ENCODE measurements around the gene VCX. TPM values are rescaled to one million over a fixed set of nuclear protein-coding genes. Genes with fewer than 3 reads are reported as not detected.
"Not testable (repeated sequence)": the region's sequence is repeated elsewhere in the genome, so short reads cannot be mapped to it uniquely, and the experiment has no call there.

The VCX gene
- total RNA-seq (2014; rRNA removed; shearing (Covaris generic)) (not detected in 2 replicates), polyA plus RNA-seq (2016; fragmentation: Nextera tagmentation; extraction: Ambion mirVana) (not detected in 2 replicates)

DNA sequence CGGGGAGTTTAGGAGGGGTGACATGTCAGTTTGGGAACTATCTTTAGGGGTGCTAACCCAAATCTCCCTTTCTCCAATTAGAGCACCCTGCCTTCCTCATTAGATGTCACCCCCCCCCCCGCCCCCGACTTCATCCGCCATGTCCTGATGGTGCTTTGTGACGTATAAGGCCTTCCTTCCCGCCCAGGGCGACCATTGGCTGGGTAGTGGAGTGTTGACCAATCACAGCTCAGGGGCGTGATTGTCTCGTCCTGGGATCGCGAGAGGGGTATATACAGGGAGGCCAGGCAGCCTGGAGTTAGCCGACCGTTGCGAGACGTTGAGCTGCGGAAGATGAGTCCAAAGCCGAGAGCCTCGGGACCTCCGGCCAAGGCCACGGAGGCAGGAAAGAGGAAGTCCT is at the start of gene VCX:
Gene VCX (plus strand): TSS at position 301 of the 400 bp plus-strand sequence. CDS start 33 bp downstream, at position 334.
- H3K79me2 ChIP-seq (ENCODE audit: insufficient read depth); H3K4me1 ChIP-seq (ENCODE audit: insufficient read depth); H3K36me3 ChIP-seq (ENCODE audit: low read depth); H3K9me2 ChIP-seq (ENCODE audit: insufficient read depth); H3K9ac ChIP-seq; H3K4me2 ChIP-seq (ENCODE audit: unreplicated experiment); DNase-seq; H2AFZ ChIP-seq; H3K27me3 ChIP-seq (replicated peaks; ENCODE audit: insufficient read depth); H3K9me3 ChIP-seq (ENCODE audit: low read depth); H3K27ac ChIP-seq; H3F3A ChIP-seq (ENCODE audit: insufficient read depth); H3K4me3 ChIP-seq; in situ Hi-C loops (cut with MboI); H4K20me1 ChIP-seq (ENCODE audit: insufficient read depth): not testable (repeated sequence)
- WGBS, 2 experiments (ENCODE audit: low coverage in 1 of 2, low lambda C conversion rate in 2 of 2, missing lambda C conversion rate in 2 of 2): 66% methylated on average over 14 of the region's 20 CpGs; no CpG with 5 or more reads in 1 of the 2 experiments

DNA sequence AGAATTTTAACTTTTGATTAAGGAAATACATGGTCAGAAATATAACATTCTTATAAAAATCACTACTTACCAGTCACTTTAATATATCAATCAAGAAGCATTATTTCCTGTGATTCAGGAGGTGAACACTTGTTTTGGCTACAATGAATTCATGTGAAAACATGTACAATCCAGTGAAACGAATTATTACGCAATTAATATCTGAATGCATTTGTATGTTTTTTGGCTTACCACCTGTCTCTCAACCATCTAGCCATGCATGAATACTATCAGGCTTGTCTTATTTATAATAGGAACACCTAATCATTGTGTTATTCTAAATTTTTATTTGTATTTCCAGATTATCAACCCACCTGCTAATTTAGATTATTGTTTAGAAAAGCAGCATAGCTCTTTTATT is 44.6 kb upstream of the VCX start:
- WGBS, 2 experiments (ENCODE audit: low coverage in 1 of 2, low lambda C conversion rate in 2 of 2, missing lambda C conversion rate in 2 of 2): 72 to 74% methylated on average over 2 of the region's 2 CpGs
- no peaks in the 10 kb centered on the region for H3K9me2 ChIP-seq (ENCODE audit: insufficient read depth)
- no peaks in the 10 kb centered on the region for H3K79me2 ChIP-seq (ENCODE audit: insufficient read depth)
- no peak overlapping the region for H3K27ac ChIP-seq
- TF ChIP-seq EZH2 (IDR thresholded peaks at IDR 0.05; ENCODE audit: insufficient read depth, poor library complexity, severe bottlenecking): no peak
- no peak for TF ChIP-seq EZH2phosphoT487 (IDR thresholded peaks at IDR 0.05; ENCODE audit: insufficient read depth, low read depth)
- no peaks in the 10 kb centered on the region for H3K9me3 ChIP-seq (ENCODE audit: low read depth)
- H4K20me1 ChIP-seq (ENCODE audit: insufficient read depth): no peaks in the 10 kb centered on the region
- no peak overlapping the region for H3K4me3 ChIP-seq
- in situ Hi-C loops (cut with MboI): no loop called here
- no peaks in the 10 kb centered on the region for H3K27me3 ChIP-seq (replicated peaks; ENCODE audit: insufficient read depth)
- H3K4me1 ChIP-seq (ENCODE audit: insufficient read depth): no peaks in the 10 kb centered on the region
- no peak overlapping the region for H3K9ac ChIP-seq
- no peaks in the 10 kb centered on the region for H3F3A ChIP-seq (ENCODE audit: insufficient read depth)
- H3K4me2 ChIP-seq (ENCODE audit: unreplicated experiment): no peak overlapping the region
- DNase-seq: no peak
- no peaks in the 10 kb centered on the region for H3K36me3 ChIP-seq (ENCODE audit: low read depth)
- no peak overlapping the region for H2AFZ ChIP-seq

DNA sequence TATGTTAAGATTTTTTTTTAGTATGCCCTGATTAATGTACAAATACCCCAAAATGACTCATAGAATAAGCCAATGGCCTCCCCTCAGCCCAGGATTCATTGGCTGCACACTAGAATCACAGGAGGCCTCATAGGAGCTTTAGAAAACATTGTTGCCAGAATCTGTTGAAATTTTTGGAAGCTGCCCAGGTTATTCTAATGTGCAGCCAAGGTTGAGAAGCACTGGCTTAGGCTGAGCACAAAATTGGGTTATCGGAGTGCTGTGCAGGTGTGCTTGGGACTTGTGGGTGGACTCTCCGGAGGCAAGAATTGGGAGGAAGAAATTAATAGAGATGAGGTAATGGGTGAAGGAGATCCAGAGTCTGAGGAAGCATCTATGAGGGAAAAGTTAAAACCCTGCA is 41.3 kb upstream of the VCX start:
- in situ Hi-C loops (cut with MboI): no loop called here

DNA sequence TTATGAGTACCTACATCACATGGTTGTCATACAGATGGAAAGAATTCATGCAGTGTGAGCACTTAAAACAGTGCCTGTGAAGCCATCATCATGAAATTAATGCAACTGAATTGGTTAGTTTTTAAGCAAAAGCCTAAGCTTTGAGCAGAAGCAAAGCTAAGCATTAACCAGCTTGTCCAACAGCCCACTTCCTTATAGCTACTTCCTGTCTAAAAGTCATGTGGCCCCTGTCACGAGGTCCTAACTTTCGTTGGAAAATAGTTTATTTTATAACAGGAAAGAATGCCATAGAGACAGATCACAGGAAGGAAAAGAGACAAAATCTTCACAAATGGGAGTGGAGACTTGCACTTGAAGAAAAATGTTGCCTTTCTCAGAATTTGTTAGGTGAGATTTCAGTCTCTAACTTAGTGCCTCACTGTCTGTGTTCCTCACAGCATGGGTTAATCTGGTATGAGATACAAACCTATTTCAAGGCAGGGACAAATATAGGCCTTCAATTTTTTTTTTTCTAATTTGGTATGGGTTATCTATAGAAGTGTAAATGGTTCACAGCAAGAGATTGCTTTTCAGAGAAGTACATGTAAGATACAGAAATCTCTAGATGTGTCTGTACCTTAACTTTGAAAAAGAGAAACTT is 27.7 kb upstream of the VCX start:
- no peaks in the 10 kb centered on the region for H3K27me3 ChIP-seq (replicated peaks; ENCODE audit: insufficient read depth)
- WGBS, 2 experiments (ENCODE audit: low coverage in 1 of 2, low lambda C conversion rate in 2 of 2, missing lambda C conversion rate in 2 of 2): 11 to 19% methylated on average over 2 of the region's 2 CpGs
- H3K9me3 ChIP-seq (ENCODE audit: low read depth): no peaks in the 10 kb centered on the region
- no peak overlapping the region for H3K27ac ChIP-seq
- no peaks in the 10 kb centered on the region for H3K36me3 ChIP-seq (ENCODE audit: low read depth)
- no peak overlapping the region for H3K4me2 ChIP-seq (ENCODE audit: unreplicated experiment)
- no peak overlapping the region for H3K4me3 ChIP-seq
- DNase-seq: no peak
- in situ Hi-C loops (cut with MboI): no loop called here
- H2AFZ ChIP-seq: no peak overlapping the region
- H3F3A ChIP-seq (ENCODE audit: insufficient read depth): no peaks in the 10 kb centered on the region
- TF ChIP-seq EZH2phosphoT487 (IDR thresholded peaks at IDR 0.05; ENCODE audit: insufficient read depth, low read depth) (no peak), EZH2 (IDR thresholded peaks at IDR 0.05; ENCODE audit: insufficient read depth, poor library complexity, severe bottlenecking) (no peak)
- H3K4me1 ChIP-seq (ENCODE audit: insufficient read depth): no peaks in the 10 kb centered on the region
- no peaks in the 10 kb centered on the region for H3K9me2 ChIP-seq (ENCODE audit: insufficient read depth)
- H3K79me2 ChIP-seq (ENCODE audit: insufficient read depth): no peaks in the 10 kb centered on the region
- no peaks in the 10 kb centered on the region for H4K20me1 ChIP-seq (ENCODE audit: insufficient read depth)
- H3K9ac ChIP-seq: no peak overlapping the region

More for the DNA sequence above, 41.3 kb upstream of the VCX start:
- H3K4me3 ChIP-seq: no peak overlapping the region
- H4K20me1 ChIP-seq (ENCODE audit: insufficient read depth): no peaks in the 10 kb centered on the region
- H3K36me3 ChIP-seq (ENCODE audit: low read depth): no peaks in the 10 kb centered on the region
- no peaks in the 10 kb centered on the region for H3K9me2 ChIP-seq (ENCODE audit: insufficient read depth)
- H3F3A ChIP-seq (ENCODE audit: insufficient read depth): no peaks in the 10 kb centered on the region
- no peak for DNase-seq
- no peak overlapping the region for H2AFZ ChIP-seq
- whole genome bisulfite sequencing, 2 experiments (ENCODE audit: low coverage in 1 of 2, low lambda C conversion rate in 2 of 2, missing lambda C conversion rate in 2 of 2): 42 to 55% methylated on average over 2 of the region's 2 CpGs
- no peaks in the 10 kb centered on the region for H3K4me1 ChIP-seq (ENCODE audit: insufficient read depth)
- H3K9me3 ChIP-seq (ENCODE audit: low read depth): no peaks in the 10 kb centered on the region
- no peak overlapping the region for H3K27ac ChIP-seq
- no peaks in the 10 kb centered on the region for H3K79me2 ChIP-seq (ENCODE audit: insufficient read depth)
- no peak overlapping the region for H3K4me2 ChIP-seq (ENCODE audit: unreplicated experiment)
- H3K9ac ChIP-seq: no peak overlapping the region
- H3K27me3 ChIP-seq (replicated peaks; ENCODE audit: insufficient read depth): no peaks in the 10 kb centered on the region
- TF ChIP-seq EZH2phosphoT487 (IDR thresholded peaks at IDR 0.05; ENCODE audit: insufficient read depth, low read depth): no peak
- no peak for TF ChIP-seq EZH2 (IDR thresholded peaks at IDR 0.05; ENCODE audit: insufficient read depth, poor library complexity, severe bottlenecking)

DNA sequence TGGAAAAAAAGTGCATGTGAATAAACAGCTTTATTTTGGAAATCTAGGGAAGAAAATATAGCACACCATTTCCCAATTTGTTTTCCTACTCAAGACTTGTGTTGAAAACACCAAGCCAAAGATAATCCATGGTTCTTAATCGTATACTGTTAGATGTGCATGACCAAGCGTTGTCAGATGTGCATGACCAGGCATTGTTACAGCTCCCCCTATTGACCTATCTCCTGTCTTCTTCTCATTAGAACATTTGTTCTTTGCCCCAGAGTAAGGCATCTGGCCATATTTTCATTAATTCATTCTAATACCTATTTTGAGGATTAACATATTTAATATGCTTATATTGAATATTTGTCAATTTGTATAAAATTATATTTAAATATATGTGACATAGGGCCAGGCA is 14.4 kb upstream of the VCX start:
- no peak overlapping the region for H3K27ac ChIP-seq
- WGBS, 2 experiments (ENCODE audit: low coverage in 1 of 2, low lambda C conversion rate in 2 of 2, missing lambda C conversion rate in 2 of 2): 45 to 47% methylated on average over 2 of the region's 2 CpGs
- no peaks in the 10 kb centered on the region for H3K9me3 ChIP-seq (ENCODE audit: low read depth)
- no peaks in the 10 kb centered on the region for H3F3A ChIP-seq (ENCODE audit: insufficient read depth)
- H3K27me3 ChIP-seq (replicated peaks; ENCODE audit: insufficient read depth): no peaks in the 10 kb centered on the region
- H3K4me2 ChIP-seq (ENCODE audit: unreplicated experiment): no peak overlapping the region
- H3K4me3 ChIP-seq: no peak overlapping the region
- no peaks in the 10 kb centered on the region for H3K9me2 ChIP-seq (ENCODE audit: insufficient read depth)
- no peak overlapping the region for H3K9ac ChIP-seq
- no peak for DNase-seq
- TF ChIP-seq EZH2phosphoT487 (IDR thresholded peaks at IDR 0.05; ENCODE audit: insufficient read depth, low read depth) (no peak), EZH2 (IDR thresholded peaks at IDR 0.05; ENCODE audit: insufficient read depth, poor library complexity, severe bottlenecking) (no peak)
- H3K79me2 ChIP-seq (ENCODE audit: insufficient read depth): no peaks in the 10 kb centered on the region
- H4K20me1 ChIP-seq (ENCODE audit: insufficient read depth): no peaks in the 10 kb centered on the region
- H2AFZ ChIP-seq: no peak overlapping the region
- in situ Hi-C loops (cut with MboI): no loop called here
- no peaks in the 10 kb centered on the region for H3K4me1 ChIP-seq (ENCODE audit: insufficient read depth)
- no peaks in the 10 kb centered on the region for H3K36me3 ChIP-seq (ENCODE audit: low read depth)

All from GM23248 (cell line).